Testis (tissue), 2 donors: ENCODE results near the gene ZMIZ1.

Experiments
- POLR2A ChIP-seq: fragments of 450-650 bp; IDR thresholded peaks from one replicate; pipeline ENCODE4 v1.6.1; 2017; ENCODE audit warnings: antibody characterized with exemption, mild to moderate bottlenecking, moderate library complexity
- TF ChIP-seq, protein P1 (sequence below), 3 experiments: fragments of 450-650 bp in 2 of 3; fragments of 200-600 bp in 1 of 3; sonication (generic) in 1 of 3; IDR thresholded peaks; one replicate each; pipeline ENCODE4 v1.5.1; 2016 to 2019; ENCODE audit warnings: antibody characterized with exemption in 3 of 3, mild to moderate bottlenecking in 2 of 3, moderate library complexity in 1 of 3

GRCh38 chr10:79152423-79152817 lies 83.7 kb downstream of the ZMIZ1 start:
- TF ChIP-seq, protein P1, sequence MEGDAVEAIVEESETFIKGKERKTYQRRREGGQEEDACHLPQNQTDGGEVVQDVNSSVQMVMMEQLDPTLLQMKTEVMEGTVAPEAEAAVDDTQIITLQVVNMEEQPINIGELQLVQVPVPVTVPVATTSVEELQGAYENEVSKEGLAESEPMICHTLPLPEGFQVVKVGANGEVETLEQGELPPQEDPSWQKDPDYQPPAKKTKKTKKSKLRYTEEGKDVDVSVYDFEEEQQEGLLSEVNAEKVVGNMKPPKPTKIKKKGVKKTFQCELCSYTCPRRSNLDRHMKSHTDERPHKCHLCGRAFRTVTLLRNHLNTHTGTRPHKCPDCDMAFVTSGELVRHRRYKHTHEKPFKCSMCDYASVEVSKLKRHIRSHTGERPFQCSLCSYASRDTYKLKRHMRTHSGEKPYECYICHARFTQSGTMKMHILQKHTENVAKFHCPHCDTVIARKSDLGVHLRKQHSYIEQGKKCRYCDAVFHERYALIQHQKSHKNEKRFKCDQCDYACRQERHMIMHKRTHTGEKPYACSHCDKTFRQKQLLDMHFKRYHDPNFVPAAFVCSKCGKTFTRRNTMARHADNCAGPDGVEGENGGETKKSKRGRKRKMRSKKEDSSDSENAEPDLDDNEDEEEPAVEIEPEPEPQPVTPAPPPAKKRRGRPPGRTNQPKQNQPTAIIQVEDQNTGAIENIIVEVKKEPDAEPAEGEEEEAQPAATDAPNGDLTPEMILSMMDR (IDR thresholded peaks at IDR 0.05): no peak
- no peak for TF ChIP-seq POLR2A
